NT2/D1 (cell line): ENCODE data around the gene PGPEP1.

Source experiments
- YY1 ChIP-seq: IDR thresholded peaks from 2 replicates; pipeline ENCODE4 v1.6.1; 2011; ENCODE audit not compliant: insufficient read length, insufficient read depth
- ZNF274 ChIP-seq: IDR thresholded peaks from 2 replicates; pipeline ENCODE4 v1.6.1; 2011; ENCODE audit warnings: mild to moderate bottlenecking, low read depth, low read length

- TF ChIP-seq ZNF274 (no peak), YY1 (no peak)
Observed at GRCh38 chr19:18349524-18350128, 9.2 kb downstream of the PGPEP1 start.
